Measurements from ENCODE around the gene EPAS1.

The EPAS1 gene

DNA sequence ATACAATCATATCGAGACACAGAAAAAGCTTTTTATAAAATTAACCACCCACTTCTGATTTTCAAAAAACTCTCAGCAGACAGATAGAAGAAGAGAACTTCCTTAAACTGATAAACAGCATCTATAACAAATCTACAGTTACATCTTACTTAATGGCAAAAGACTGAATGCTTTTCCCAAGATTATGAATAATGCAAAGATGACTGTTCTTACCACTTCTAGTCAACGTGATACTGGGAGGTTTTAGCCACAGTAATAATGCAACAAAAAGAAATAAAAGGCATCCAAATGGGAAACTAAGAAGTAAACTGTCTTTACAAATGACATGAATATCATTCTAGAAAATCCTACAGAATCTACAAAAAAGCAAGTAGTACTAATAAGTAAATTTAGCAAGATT, 124.2 kb downstream of the EPAS1 start:
- TF ChIP-seq ZFP30 (CRISPR knock-in tag; IDR thresholded peaks at IDR 0.05) (no peak), ESRRG (CRISPR knock-in tag; IDR thresholded peaks at IDR 0.05) (no peak)
- no peak for ATAC-seq

GRCh38 chr2:46422717-46423394, 125.6 kb downstream of the EPAS1 start:
- ATAC-seq = no peak
- TF ChIP-seq ZFP3 (CRISPR knock-in tag; IDR thresholded peaks at IDR 0.05) = no peak
- TF ChIP-seq ZNF70 (CRISPR knock-in tag; IDR thresholded peaks at IDR 0.05) = no peak
- TF ChIP-seq BACH2 (CRISPR knock-in tag; IDR thresholded peaks at IDR 0.05; ENCODE audit: borderline replicate concordance) = no peak
- TF ChIP-seq PPARA (CRISPR knock-in tag; IDR thresholded peaks at IDR 0.05; ENCODE audit: borderline replicate concordance) = no peak
- TF ChIP-seq ARNTL (CRISPR knock-in tag; IDR thresholded peaks at IDR 0.05; ENCODE audit: borderline replicate concordance, low read depth) = no peak
- TF ChIP-seq ZC3H10 (CRISPR knock-in tag; IDR thresholded peaks at IDR 0.05) = no peak
- TF ChIP-seq PATZ1 (CRISPR knock-in tag; IDR thresholded peaks at IDR 0.05; ENCODE audit: borderline replicate concordance) = no peak
- TF ChIP-seq ZNF8 (CRISPR knock-in tag; IDR thresholded peaks at IDR 0.05) = no peak

GRCh38 chr2:46424937-46425336, 127.7 kb downstream of the EPAS1 start:
- no peak for ATAC-seq
- TF ChIP-seq ZNF565 (CRISPR knock-in tag; conservative IDR thresholded peaks at IDR 0.05; ENCODE audit: low read depth) (no peak), ZFP3 (CRISPR knock-in tag; IDR thresholded peaks at IDR 0.05) (no peak), TCF4 (CRISPR knock-in tag; IDR thresholded peaks at IDR 0.05; ENCODE audit: borderline replicate concordance) (no peak), CSDC2 (CRISPR knock-in tag; IDR thresholded peaks at IDR 0.05) (no peak), RARB (CRISPR knock-in tag; IDR thresholded peaks at IDR 0.05) (no peak), ZNF70 (CRISPR knock-in tag; IDR thresholded peaks at IDR 0.05) (no peak), OSR1 (CRISPR knock-in tag; IDR thresholded peaks at IDR 0.05) (no peak), PATZ1 (CRISPR knock-in tag; IDR thresholded peaks at IDR 0.05; ENCODE audit: borderline replicate concordance) (no peak), ARNTL (CRISPR knock-in tag; IDR thresholded peaks at IDR 0.05; ENCODE audit: borderline replicate concordance, low read depth) (no peak), BACH2 (CRISPR knock-in tag; IDR thresholded peaks at IDR 0.05; ENCODE audit: borderline replicate concordance) (no peak), ZFP30 (CRISPR knock-in tag; IDR thresholded peaks at IDR 0.05) (no peak), GLIS3 (CRISPR knock-in tag; IDR thresholded peaks at IDR 0.05) (no peak), PPARA (CRISPR knock-in tag; IDR thresholded peaks at IDR 0.05; ENCODE audit: borderline replicate concordance) (no peak), TSHZ2 (CRISPR knock-in tag; IDR thresholded peaks at IDR 0.05) (no peak), SNAI2 (CRISPR knock-in tag; IDR thresholded peaks at IDR 0.05) (no peak), CREB5 (CRISPR knock-in tag; IDR thresholded peaks at IDR 0.05; ENCODE audit: low read depth) (no peak), TOX (CRISPR knock-in tag; IDR thresholded peaks at IDR 0.05; ENCODE audit: borderline replicate concordance) (no peak), ISL1 (CRISPR knock-in tag; IDR thresholded peaks at IDR 0.05) (no peak)
- TF ChIP-seq, protein P1, sequence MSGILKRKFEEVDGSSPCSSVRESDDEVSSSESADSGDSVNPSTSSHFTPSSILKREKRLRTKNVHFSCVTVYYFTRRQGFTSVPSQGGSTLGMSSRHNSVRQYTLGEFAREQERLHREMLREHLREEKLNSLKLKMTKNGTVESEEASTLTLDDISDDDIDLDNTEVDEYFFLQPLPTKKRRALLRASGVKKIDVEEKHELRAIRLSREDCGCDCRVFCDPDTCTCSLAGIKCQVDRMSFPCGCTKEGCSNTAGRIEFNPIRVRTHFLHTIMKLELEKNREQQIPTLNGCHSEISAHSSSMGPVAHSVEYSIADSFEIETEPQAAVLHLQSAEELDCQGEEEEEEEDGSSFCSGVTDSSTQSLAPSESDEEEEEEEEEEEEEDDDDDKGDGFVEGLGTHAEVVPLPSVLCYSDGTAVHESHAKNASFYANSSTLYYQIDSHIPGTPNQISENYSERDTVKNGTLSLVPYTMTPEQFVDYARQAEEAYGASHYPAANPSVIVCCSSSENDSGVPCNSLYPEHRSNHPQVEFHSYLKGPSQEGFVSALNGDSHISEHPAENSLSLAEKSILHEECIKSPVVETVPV (CRISPR knock-in tag; IDR thresholded peaks at IDR 0.05) = no peak
